Aortic smooth muscle cell (primary cell): ENCODE data around the gene GLRX3. TPM values are rescaled to one million over a fixed set of nuclear protein-coding genes. Genes with fewer than 3 reads are reported as not detected.

ENCODE experiments used
- total RNA-seq: library from RNA; depleted of rRNA; stranded (reverse); fragments of >200 nt; gene quantifications from 2 replicates; pipeline ENCODE4 v1.2.3, GENCODE V29; 2014

GLRX3 gene
- 71.2 and 73.5 TPM in 2 replicates for total RNA-seq

DNA sequence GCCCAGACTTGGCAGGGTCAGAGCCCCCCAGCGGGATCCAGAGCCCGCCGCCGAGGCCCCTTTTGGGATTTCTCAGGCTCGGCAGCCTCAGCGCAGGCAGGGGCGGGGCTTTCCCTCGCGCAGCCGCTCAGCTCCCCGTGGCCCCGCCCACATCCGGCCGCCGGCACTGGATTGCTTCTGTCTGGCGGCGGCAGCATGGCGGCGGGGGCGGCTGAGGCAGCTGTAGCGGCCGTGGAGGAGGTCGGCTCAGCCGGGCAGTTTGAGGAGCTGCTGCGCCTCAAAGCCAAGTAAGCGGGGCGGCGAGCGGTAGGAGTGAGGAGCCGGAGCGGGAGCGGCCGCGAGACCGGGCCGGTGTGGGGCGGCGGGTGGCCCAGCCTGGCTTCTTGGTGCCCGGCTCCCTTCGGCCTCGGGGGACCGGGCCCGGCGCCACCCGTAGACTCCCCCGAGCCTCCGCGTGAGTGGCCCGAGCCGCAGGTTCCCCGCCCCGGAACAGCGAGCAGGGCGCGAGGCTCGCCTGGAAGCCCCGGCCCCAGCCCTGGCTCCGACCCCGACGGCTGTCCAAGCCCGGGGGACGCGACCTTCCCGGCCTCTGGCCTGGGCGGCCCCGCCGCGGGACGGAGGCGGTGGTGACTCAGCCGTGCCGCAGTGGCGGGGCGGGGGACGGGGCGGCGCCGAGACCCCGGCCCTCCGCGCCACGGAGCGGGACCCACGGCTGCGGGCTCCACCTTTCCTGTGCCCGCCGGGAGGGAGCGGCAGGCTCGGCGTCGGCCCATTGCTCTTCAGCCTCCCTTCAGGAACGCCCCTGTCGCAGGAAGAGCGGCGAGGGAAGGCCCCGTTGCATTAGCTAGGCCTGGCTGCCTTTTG lies at the start of gene GLRX3:
Gene GLRX3, plus strand, starts transcription at position 166 of the 864 bp plus-strand sequence. Its CDS starts 30 bp downstream, at position 196.

DNA sequence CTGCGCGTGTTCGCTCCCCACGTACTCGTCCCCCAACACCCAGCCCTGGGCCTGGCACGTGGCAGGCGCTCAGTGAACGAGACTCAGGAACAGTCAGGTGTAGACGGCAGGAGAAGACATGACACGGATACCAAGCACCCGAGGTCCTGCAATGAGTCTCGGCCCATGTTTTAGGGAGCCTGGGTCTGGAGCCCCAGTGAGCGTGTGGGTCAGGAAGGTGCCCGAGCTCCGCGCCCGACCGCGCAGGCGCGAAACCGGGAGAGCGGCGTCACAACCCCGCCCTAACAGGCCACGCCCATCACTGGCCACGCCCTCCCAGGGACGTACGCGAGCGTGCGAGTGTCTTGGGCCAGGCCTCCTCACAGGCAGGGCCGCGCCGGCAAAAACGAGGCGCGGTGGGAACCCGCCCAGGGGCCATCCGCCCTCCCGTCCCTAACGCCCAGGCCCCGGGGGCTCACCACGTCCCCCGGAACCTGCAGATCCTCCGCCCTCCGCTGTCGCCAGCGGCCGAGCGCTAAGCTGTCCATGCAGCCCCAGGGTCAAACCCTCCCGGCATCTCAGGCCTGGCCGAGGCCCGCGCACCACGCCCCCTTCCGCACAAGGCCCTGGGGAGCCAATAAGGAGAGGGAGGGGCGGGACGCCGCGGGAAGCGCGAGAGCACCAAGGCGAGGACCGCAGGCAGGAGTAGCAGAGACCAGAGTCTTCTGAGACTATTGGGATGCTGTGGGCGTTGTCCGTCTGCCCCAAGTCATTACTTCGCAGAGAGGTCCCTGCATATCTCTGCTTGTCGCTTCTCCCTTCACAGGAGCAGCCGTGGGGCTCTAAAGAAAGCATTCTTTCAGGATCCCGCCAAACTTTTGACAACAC lies 25.7 kb upstream of the GLRX3 start, which contains the start of gene C10orf143:
Gene C10orf143, minus strand, starts transcription at position 585 of the 867 bp plus-strand sequence. Its CDS starts 58 bp downstream, at position 527.

Other genes starting within 250 kb of the GLRX3 start
- gene EBF3, start 172.1 kb upstream of the GLRX3 start, total RNA-seq = 0.81 and 1.7 TPM in 2 replicates
- gene C10orf143, start 25.6 kb upstream of the GLRX3 start, total RNA-seq = 0.92 and 0.93 TPM in 2 replicates